Daoy (cell line): Measurements from ENCODE around the gene ALDH16A1. TPM values are rescaled to one million over a fixed set of nuclear protein-coding genes. Genes with fewer than 3 reads are reported as not detected.

ENCODE experiments used
- DNase-seq: peaks from one replicate; pipeline ENCODE4 v3.0.0-alpha.2; 2015; ENCODE audit warnings: low read depth
- total RNA-seq: library from RNA; depleted of rRNA; stranded (reverse); fragments of >200 nt; shearing (Covaris generic); gene quantifications from 2 replicates; pipeline ENCODE4 v1.2.3, GENCODE V29; 2014

The ALDH16A1 gene
- total RNA-seq, 1 experiment from 2014 or later: 50.5 TPM

GRCh38 chr19:49423071-49423984 is 29.7 kb upstream of the ALDH16A1 start, which contains the start of gene PTH2:
Gene PTH2 (minus strand): TSS chr19:49423441. CDS start chr19:49423339, 102 bp downstream.
- DNase-seq: no peak

GRCh38 chr19:49423985-49424303 is 29.1 kb upstream of the ALDH16A1 start:
- DNase-seq: no peak

- no peak for DNase-seq
Observed at GRCh38 chr19:49425178-49425577, 27.8 kb upstream of the ALDH16A1 start, which contains the start of gene GFY. Gene GFY (plus strand): TSS chr19:49425388. CDS start chr19:49426431, 1,043 bp downstream.

GRCh38 chr19:49425922-49426592 is 27.0 kb upstream of the ALDH16A1 start:
- DNase-seq: peak; percentile 50

- no peak for DNase-seq
Observed at GRCh38 chr19:49427339-49427738, 25.7 kb upstream of the ALDH16A1 start.

GRCh38 chr19:49427855-49428546 is 25.0 kb upstream of the ALDH16A1 start:
- DNase-seq: peak; percentile 58

- DNase-seq: no peak
Observed at GRCh38 chr19:49428547-49429451, 24.2 kb upstream of the ALDH16A1 start.

GRCh38 chr19:49430172-49430677 is 22.8 kb upstream of the ALDH16A1 start:
- DNase-seq: no peak

- DNase-seq: peak; percentile 54
Observed at GRCh38 chr19:49430678-49431329, 22.2 kb upstream of the ALDH16A1 start.

GRCh38 chr19:49431330-49431749 is 21.7 kb upstream of the ALDH16A1 start:
- no peak for DNase-seq

- no peak for DNase-seq
Observed at GRCh38 chr19:49432141-49433073, 20.6 kb upstream of the ALDH16A1 start.

- DNase-seq: no peak
Observed at GRCh38 chr19:49433240-49433901, 19.7 kb upstream of the ALDH16A1 start.

GRCh38 chr19:49434907-49435583 is 18.0 kb upstream of the ALDH16A1 start:
- no peak for DNase-seq

GRCh38 chr19:49435670-49436069 is 17.4 kb upstream of the ALDH16A1 start:
- no peak for DNase-seq

GRCh38 chr19:49436381-49437017 is 16.5 kb upstream of the ALDH16A1 start:
- DNase-seq: peak; percentile 73

- DNase-seq: no peak
Observed at GRCh38 chr19:49437231-49437630, 15.8 kb upstream of the ALDH16A1 start.

- no peak for DNase-seq
Observed at GRCh38 chr19:49438261-49438660, 14.8 kb upstream of the ALDH16A1 start.

- no peak for DNase-seq
Observed at GRCh38 chr19:49439836-49440235, 13.2 kb upstream of the ALDH16A1 start.
